K562 (cell line): Measurements from ENCODE around the gene LIF. TPM values are rescaled to one million over a fixed set of nuclear protein-coding genes. Genes with fewer than 3 reads are reported as not detected.

Experiments
- ATF7 ChIP-seq: fragments of 450-650 bp; IDR thresholded peaks from 2 replicates; pipeline ENCODE4 v1.7.1; 2014; ENCODE audit warnings: mild to moderate bottlenecking, moderate library complexity
- BRCA1 ChIP-seq, 2 experiments: fragments of 450-650 bp in 1 of 2; sonication (generic) in 1 of 2; formaldehyde crosslinking in 1 of 2; IDR thresholded peaks; 2 replicates each; pipeline versions ENCODE4 v1.5.0 to v1.6.1; 2017 to 2020; ENCODE audit warnings: mild to moderate bottlenecking in 1 of 2, missing genetic modification reagents in 1 of 2
- ELF2 ChIP-seq: fragments of 250-450 bp; sonication (Bioruptor Pico); IDR thresholded peaks from 2 replicates; pipeline ENCODE4 v1.5.0; 2021; ENCODE audit warnings: mild to moderate bottlenecking
- HDAC2 ChIP-seq: fragments of 450-650 bp; IDR thresholded peaks from 2 replicates; pipeline ENCODE4 v1.6.1; 2016; ENCODE audit warnings: mild to moderate bottlenecking
- HDAC3 ChIP-seq: fragments of 450-650 bp; IDR thresholded peaks from 2 replicates; pipeline ENCODE4 v1.6.1; 2018; ENCODE audit warnings: borderline replicate concordance, mild to moderate bottlenecking, moderate library complexity; ENCODE audit not compliant: partially characterized antibody
- MYNN ChIP-seq, 2 experiments: sonication (generic); formaldehyde crosslinking in 1 of 2; IDR thresholded peaks; 2 replicates each; pipeline versions ENCODE4 v1.5.0 to v1.6.1; 2016 to 2020; ENCODE audit warnings: antibody characterized with exemption in 1 of 2, missing genetic modification reagents in 1 of 2
- NBN ChIP-seq: fragments of 450-650 bp; IDR thresholded peaks from 2 replicates; pipeline ENCODE4 v1.6.1; 2016; ENCODE audit warnings: low read depth, mild to moderate bottlenecking
- PCBP1 ChIP-seq: fragments of 200-400 bp; formaldehyde crosslinking; IDR thresholded peaks from 2 replicates; pipeline ENCODE4 v1.6.1; 2018; ENCODE audit warnings: mild to moderate bottlenecking, low read depth, low read length; ENCODE audit not compliant: poor library complexity, severe bottlenecking
- POLR2A ChIP-seq: fragments of 450-650 bp; conservative IDR thresholded peaks from 2 replicates; pipeline ENCODE4 v1.6.1; 2016
- PTRF ChIP-seq: fragments of 450-650 bp; IDR thresholded peaks from 2 replicates; pipeline ENCODE4 v1.6.1; 2016; ENCODE audit warnings: mild to moderate bottlenecking, missing genetic modification characterization, missing compliant biosample characterization
- RBM14 ChIP-seq: fragments of 200-400 bp; formaldehyde crosslinking; IDR thresholded peaks from 2 replicates; pipeline ENCODE4 v1.6.1; 2018; ENCODE audit warnings: low read depth, mild to moderate bottlenecking, low read length, moderate library complexity, borderline replicate concordance; ENCODE audit not compliant: insufficient read depth
- SAFB2 ChIP-seq: fragments of 200-400 bp; formaldehyde crosslinking; IDR thresholded peaks from 2 replicates; pipeline ENCODE4 v1.6.1; 2018; ENCODE audit warnings: borderline replicate concordance, low read length, low read depth, moderate library complexity; ENCODE audit not compliant: severe bottlenecking
- TEAD2 ChIP-seq: fragments of 450-650 bp; IDR thresholded peaks from 2 replicates; pipeline ENCODE4 v1.6.1; 2016; ENCODE audit warnings: missing genetic modification characterization, control low read depth, missing compliant biosample characterization
- TRIM24 ChIP-seq, 2 experiments: fragments of 450-650 bp; IDR thresholded peaks; 2 replicates each; pipeline ENCODE4 v1.6.1; 2016
- ZNF431 ChIP-seq: sonication (generic); formaldehyde crosslinking; IDR thresholded peaks from 2 replicates; pipeline ENCODE4 v1.8.0; 2022; ENCODE audit warnings: mild to moderate bottlenecking, missing genetic modification reagents
- polyA plus RNA-seq, 8 experiments: library from polyadenylated mRNA; depleted of rRNA in 4 of 8; stranded (reverse) in 5 of 8; unstranded in 3 of 8; fragments of >200 nt; fragmentation: Nextera tagmentation in 2 of 8; fragmentation: Illumina TruSeq in 1 of 8; extraction: Ambion mirVana in 2 of 8; extraction: Trizol in 1 of 8; gene quantifications; 2 replicates each; pipeline versions ENCODE4 v1.2.1 to v1.2.3, GENCODE V29; 2011 to 2014; ENCODE audit warnings: inconsistent platforms in 1 of 8, missing spikeins in 1 of 8
- total RNA-seq, 7 experiments: library from RNA; depleted of rRNA in 6 of 7; stranded (reverse); fragments of >200 nt in 6 of 7; fragmentation: Illumina TruSeq in 2 of 7; extraction: Trizol in 2 of 7; gene quantifications; 2 replicates each; pipeline versions ENCODE4 v1.2.1 to v1.2.3, GENCODE V29; 2011 to 2021; ENCODE audit warnings: low replicate concordance in 1 of 7
- TF ChIP-seq, protein P1 (sequence below): fragments of 450-650 bp; IDR thresholded peaks from 2 replicates; pipeline ENCODE4 v1.6.1; 2014; ENCODE audit warnings: low read depth, mild to moderate bottlenecking, moderate library complexity, borderline replicate concordance
- TF ChIP-seq, protein P2 (sequence below): fragments of 450-650 bp; formaldehyde crosslinking; IDR thresholded peaks from 2 replicates; pipeline ENCODE4 v1.4.0; 2020; ENCODE audit warnings: mild to moderate bottlenecking, mixed read lengths
- TF ChIP-seq, protein P3 (sequence below): fragments of 450-650 bp; IDR thresholded peaks from 2 replicates; pipeline ENCODE4 v1.7.1; 2018; ENCODE audit warnings: mild to moderate bottlenecking, low read depth; ENCODE audit not compliant: partially characterized antibody
- TF ChIP-seq, protein P4 (sequence below): sonication (generic); formaldehyde crosslinking; IDR thresholded peaks from 2 replicates; pipeline ENCODE4 v1.9.0; 2022; ENCODE audit warnings: mild to moderate bottlenecking, missing genetic modification reagents

LIF gene
- total and polyA plus RNA-seq, 9 of the 15 experiments (the other 6 are each of a cell fraction or from before 2014, with no cell fraction given), result 0.05 to 0.39 (median 0.18) TPM; not detected in 3

DNA sequence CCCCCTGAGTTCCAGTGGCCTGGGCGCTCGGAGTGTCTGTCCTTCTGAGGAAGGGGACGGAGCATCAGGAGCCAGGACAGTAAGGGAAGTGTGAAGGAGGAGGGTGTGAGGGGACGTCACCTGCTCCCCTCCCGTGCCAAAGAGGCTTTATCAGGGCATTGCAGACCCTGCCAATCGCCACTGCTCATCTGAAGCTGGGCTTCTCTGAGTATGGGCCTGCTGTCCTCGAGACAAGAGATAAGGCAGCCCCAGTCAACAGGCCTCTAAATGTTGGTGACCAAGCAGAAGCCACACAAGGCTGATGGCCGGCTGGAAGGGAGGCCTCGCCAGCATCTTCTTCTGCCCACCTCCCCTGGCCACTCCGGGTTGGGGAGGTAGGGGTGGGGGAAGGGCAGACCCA is 29.8 kb downstream of the LIF start (continued):
- TF ChIP-seq, protein P1, sequence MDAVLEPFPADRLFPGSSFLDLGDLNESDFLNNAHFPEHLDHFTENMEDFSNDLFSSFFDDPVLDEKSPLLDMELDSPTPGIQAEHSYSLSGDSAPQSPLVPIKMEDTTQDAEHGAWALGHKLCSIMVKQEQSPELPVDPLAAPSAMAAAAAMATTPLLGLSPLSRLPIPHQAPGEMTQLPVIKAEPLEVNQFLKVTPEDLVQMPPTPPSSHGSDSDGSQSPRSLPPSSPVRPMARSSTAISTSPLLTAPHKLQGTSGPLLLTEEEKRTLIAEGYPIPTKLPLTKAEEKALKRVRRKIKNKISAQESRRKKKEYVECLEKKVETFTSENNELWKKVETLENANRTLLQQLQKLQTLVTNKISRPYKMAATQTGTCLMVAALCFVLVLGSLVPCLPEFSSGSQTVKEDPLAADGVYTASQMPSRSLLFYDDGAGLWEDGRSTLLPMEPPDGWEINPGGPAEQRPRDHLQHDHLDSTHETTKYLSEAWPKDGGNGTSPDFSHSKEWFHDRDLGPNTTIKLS, result peak; percentile 42; the same call in 1 of the 2 replicates
- TF ChIP-seq SAFB2 (no peak), HDAC2 (peak; percentile 61; the same call in 1 of the 2 replicates), BRCA1 (IDR thresholded peaks at IDR 0.05) (no peak), BRCA1 (CRISPR knock-in tag; IDR thresholded peaks at IDR 0.05) (no peak), MYNN (IDR thresholded peaks at IDR 0.05) (peak; percentile 82), MYNN (CRISPR knock-in tag; IDR thresholded peaks at IDR 0.05) (no peak), PTRF (no peak), ZNF431 (no peak), NBN (peak; percentile 47; the same call in 1 of the 2 replicates), HDAC3 (peak; percentile 85), POLR2A (no peak), PCBP1 (no peak), RBM14 (no peak), TRIM24 (IDR thresholded peaks at IDR 0.05) (peak; percentile 92 to 95), ATF7 (peak; percentile 83), ELF2 (no peak), TEAD2 (tag) (no peak)
- TF ChIP-seq, protein P2, sequence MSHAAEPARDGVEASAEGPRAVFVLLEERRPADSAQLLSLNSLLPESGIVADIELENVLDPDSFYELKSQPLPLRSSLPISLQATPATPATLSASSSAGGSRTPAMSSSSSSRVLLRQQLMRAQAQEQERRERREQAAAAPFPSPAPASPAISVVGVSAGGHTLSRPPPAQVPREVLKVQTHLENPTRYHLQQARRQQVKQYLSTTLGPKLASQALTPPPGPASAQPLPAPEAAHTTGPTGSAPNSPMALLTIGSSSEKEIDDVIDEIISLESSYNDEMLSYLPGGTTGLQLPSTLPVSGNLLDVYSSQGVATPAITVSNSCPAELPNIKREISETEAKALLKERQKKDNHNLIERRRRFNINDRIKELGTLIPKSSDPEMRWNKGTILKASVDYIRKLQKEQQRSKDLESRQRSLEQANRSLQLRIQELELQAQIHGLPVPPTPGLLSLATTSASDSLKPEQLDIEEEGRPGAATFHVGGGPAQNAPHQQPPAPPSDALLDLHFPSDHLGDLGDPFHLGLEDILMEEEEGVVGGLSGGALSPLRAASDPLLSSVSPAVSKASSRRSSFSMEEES, result no peak
- TF ChIP-seq, protein P3, sequence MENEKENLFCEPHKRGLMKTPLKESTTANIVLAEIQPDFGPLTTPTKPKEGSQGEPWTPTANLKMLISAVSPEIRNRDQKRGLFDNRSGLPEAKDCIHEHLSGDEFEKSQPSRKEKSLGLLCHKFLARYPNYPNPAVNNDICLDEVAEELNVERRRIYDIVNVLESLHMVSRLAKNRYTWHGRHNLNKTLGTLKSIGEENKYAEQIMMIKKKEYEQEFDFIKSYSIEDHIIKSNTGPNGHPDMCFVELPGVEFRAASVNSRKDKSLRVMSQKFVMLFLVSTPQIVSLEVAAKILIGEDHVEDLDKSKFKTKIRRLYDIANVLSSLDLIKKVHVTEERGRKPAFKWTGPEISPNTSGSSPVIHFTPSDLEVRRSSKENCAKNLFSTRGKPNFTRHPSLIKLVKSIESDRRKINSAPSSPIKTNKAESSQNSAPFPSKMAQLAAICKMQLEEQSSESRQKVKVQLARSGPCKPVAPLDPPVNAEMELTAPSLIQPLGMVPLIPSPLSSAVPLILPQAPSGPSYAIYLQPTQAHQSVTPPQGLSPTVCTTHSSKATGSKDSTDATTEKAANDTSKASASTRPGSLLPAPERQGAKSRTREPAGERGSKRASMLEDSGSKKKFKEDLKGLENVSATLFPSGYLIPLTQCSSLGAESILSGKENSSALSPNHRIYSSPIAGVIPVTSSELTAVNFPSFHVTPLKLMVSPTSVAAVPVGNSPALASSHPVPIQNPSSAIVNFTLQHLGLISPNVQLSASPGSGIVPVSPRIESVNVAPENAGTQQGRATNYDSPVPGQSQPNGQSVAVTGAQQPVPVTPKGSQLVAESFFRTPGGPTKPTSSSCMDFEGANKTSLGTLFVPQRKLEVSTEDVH, result no peak
- TF ChIP-seq, protein P4, sequence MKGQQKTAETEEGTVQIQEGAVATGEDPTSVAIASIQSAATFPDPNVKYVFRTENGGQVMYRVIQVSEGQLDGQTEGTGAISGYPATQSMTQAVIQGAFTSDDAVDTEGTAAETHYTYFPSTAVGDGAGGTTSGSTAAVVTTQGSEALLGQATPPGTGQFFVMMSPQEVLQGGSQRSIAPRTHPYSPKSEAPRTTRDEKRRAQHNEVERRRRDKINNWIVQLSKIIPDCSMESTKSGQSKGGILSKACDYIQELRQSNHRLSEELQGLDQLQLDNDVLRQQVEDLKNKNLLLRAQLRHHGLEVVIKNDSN (CRISPR knock-in tag), result peak; percentile 48
